ENCODE measurements around the gene TBXT. TPM values are rescaled to one million over a fixed set of nuclear protein-coding genes. Genes with fewer than 3 reads are reported as not detected.

Gene TBXT
- not detected for total RNA-seq

DNA sequence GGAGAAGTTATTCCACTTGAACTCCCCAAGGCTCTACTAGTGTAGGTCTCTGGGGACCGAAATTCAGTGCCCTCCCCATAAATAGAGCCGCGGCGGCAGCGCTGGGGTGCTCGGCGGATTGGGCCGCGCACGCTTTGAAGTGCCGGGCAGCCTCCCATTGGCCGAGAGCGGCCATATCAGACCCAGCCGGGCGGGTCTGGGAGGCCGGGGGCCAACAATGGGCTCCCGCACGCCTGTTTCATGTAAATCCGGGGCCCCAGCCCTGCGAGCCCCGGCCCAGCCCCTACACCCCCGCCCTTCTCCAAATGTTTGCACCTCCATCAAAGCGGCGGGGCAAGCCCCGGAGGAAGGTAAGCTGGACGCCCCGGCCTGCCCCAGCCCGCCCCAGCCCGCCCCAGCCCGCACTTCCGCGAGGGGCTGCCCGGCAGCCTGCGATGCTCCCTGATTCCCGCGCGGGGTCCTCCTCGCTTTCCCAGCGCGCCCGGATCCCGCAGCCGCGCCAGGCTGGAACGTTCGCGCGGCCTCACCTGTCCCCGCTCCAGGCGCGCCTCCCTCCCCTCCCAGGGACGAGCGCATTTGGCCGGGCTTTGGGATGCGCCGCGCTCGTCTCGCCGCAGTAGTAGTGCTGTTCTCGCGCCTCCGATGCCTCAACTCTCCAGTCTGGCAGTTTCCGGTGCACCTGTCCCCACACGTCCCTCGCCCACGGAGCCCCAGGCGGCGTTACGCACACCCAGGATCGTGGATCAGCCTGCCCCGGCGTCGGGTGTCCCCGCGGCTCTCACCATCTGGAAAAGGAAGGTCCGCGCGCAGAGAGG is at the start of gene TBXT:
Gene TBXT, minus strand, starts transcription at position 51 of the 815 bp plus-strand sequence. CDS start 260 bp downstream, outside the sequence.
- Mint-ChIP-seq H3K4me1 (ENCODE audit: low read depth) (peaks cover 13% of the 10 kb centered on the region), H3K36me3 (ENCODE audit: insufficient read depth in 2 of 2) (peaks cover 0 to 4% of the 10 kb centered on the region in 2 donors), H3K27me3 (ENCODE audit: low read depth) (peaks cover 64% of the 10 kb centered on the region), H3K27ac (peak within 1 kb of the TSS; percentile 34), H3K9me3 (no peaks in the 10 kb centered on the region), H3K4me3 (peak within 1 kb of the TSS; percentile 74 to 91)
- DNase-seq (peak in 1 of 2 donors; percentile 9), ATAC-seq (replicated peaks in 1 of 2) (peak; percentile 24 to 33)

DNA sequence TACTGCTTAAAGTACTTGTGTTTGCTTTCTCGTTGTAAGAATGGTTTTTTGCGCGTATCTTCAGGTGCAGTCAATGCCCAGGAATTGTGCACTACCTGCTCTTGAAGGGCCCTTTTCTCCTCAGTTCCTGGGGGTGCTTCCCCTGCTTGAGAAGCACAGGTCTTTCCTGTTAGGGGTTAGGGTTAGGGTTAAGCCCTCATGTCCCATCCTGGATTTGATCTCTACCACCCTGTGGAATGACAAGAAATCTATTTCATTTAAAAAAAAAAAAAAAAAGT is 39.6 kb upstream of the TBXT start:
- no peak for ATAC-seq (replicated peaks in 1 of 2)
- H3K4me1 Mint-ChIP-seq (ENCODE audit: low read depth): no peaks in the 10 kb centered on the region
- no peak for DNase-seq
- H3K27ac Mint-ChIP-seq: no peak overlapping the region
- no peaks in the 10 kb centered on the region for H3K9me3 Mint-ChIP-seq
- peaks cover 21% of the 10 kb centered on the region for H3K27me3 Mint-ChIP-seq (ENCODE audit: low read depth)
- H3K36me3 Mint-ChIP-seq (ENCODE audit: insufficient read depth in 2 of 2): peaks cover 2 to 3% of the 10 kb centered on the region in 2 donors
- no peak overlapping the region for H3K4me3 Mint-ChIP-seq

DNA sequence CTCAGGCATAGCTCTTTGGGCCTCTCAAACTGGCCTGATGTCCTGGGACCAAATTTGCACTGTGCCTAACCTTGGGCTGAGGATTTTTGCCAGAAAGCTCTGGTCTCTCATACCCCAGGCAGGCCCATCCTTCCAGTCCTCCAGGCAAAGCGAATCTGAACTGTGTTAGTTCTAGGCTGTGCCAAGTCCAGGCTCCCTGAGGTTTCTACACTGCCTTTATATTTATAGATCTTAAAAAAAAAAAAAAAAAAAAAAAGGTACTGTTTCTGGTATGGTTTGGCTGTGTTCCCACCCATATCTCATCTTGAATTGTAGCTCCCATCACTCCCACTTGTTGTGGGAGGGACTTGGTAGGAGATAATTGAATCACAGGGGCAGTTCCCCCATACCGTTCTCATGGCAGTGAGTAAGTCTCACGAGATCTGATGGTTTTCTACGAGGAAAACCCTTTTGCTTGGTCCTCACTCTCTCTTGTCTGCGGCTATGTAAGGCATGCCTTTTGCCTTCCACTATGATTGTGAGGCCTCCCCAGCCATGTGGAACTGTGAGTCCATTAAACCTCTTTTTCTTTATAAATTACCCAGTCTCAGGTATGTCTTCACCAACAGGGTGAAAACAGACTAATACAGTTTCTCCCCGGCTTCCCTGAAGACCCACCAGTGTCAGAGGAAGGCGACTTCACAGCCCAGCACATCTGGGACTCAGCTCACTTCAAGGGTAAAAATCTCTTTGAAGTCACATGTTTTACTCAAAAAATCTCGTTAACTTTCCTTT is 39.0 kb upstream of the TBXT start:
- peak; percentile 51 to 58 for ATAC-seq (replicated peaks in 1 of 2)
- Mint-ChIP-seq H3K4me1 (ENCODE audit: low read depth) (no peaks in the 10 kb centered on the region), H3K36me3 (ENCODE audit: insufficient read depth in 2 of 2) (peaks cover 2 to 3% of the 10 kb centered on the region in 2 donors), H3K9me3 (no peaks in the 10 kb centered on the region), H3K4me3 (peak overlapping the region in 1 of 2 donors; percentile 42), H3K27ac (no peak overlapping the region), H3K27me3 (ENCODE audit: low read depth) (peaks cover 21% of the 10 kb centered on the region)
- DNase-seq: no peak

GRCh38 chr6:166206066-166206465 is 38.4 kb upstream of the TBXT start:
- no peaks in the 10 kb centered on the region for H3K4me1 Mint-ChIP-seq (ENCODE audit: low read depth)
- no peak for DNase-seq
- peaks cover 21% of the 10 kb centered on the region for H3K27me3 Mint-ChIP-seq (ENCODE audit: low read depth)
- H3K4me3 Mint-ChIP-seq: no peak overlapping the region
- no peaks in the 10 kb centered on the region for H3K9me3 Mint-ChIP-seq
- ATAC-seq (replicated peaks in 1 of 2): no peak
- H3K36me3 Mint-ChIP-seq (ENCODE audit: insufficient read depth in 2 of 2): peaks cover under 1% of the 10 kb centered on the region in 2 donors
- H3K27ac Mint-ChIP-seq: no peak overlapping the region

DNA sequence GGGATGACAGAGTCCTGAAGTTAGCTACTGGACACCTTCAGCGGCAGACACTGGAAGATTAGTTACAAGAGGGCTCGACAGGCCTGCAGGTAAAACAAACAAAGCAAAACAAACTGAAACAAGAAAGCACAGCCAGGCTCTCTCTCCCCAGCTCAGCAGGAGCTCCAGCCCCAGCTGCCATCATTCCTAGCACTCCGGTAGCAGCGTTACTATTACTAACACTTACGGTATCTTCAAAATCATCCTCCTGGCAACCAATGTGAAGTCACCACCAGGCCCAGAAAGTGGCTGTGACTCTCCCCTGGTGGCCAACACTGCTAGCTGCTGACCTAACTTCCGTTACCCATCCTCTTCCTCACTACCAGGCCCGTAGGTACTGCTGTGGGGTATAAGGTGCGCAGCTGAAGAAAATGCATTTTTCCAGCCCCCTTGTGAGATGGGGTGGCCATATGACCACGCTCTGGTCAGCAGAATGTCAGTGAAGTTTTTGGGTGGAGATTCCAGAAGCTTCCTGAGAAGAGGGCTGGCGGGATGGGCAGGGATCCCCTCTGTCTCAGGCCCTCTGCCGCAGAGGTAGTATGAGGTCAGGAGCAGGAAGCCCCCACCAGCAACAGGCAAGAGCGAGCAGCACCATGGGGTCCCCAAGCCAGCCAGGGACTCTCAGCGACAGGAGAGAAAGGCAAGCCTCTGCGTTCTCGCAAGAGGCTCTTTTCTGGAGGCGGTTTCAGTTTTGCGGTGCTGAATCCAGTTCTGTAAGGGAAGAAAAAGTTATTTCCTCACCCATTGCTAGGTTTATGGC is 37.4 kb upstream of the TBXT start:
- H3K4me3 Mint-ChIP-seq: no peak overlapping the region

GRCh38 chr6:166203641-166204222 is 36.1 kb upstream of the TBXT start:
- H3K4me3 Mint-ChIP-seq: no peak overlapping the region
- H3K27ac Mint-ChIP-seq: no peak overlapping the region
- H3K36me3 Mint-ChIP-seq (ENCODE audit: insufficient read depth in 2 of 2): no peaks in the 10 kb centered on the region
- ATAC-seq (replicated peaks in 1 of 2) (no peak), DNase-seq (no peak)
- peaks cover 16% of the 10 kb centered on the region for H3K27me3 Mint-ChIP-seq (ENCODE audit: low read depth)
- no peaks in the 10 kb centered on the region for H3K4me1 Mint-ChIP-seq (ENCODE audit: low read depth)
- no peaks in the 10 kb centered on the region for H3K9me3 Mint-ChIP-seq

More for the DNA sequence above, 37.4 kb upstream of the TBXT start:
- H3K27ac Mint-ChIP-seq: no peak overlapping the region
- peaks cover 21% of the 10 kb centered on the region for H3K27me3 Mint-ChIP-seq (ENCODE audit: low read depth)
- no peaks in the 10 kb centered on the region for H3K9me3 Mint-ChIP-seq
- no peaks in the 10 kb centered on the region for H3K4me1 Mint-ChIP-seq (ENCODE audit: low read depth)
- ATAC-seq (replicated peaks in 1 of 2) (no peak), DNase-seq (no peak)
- no peaks in the 10 kb centered on the region for H3K36me3 Mint-ChIP-seq (ENCODE audit: insufficient read depth in 2 of 2)

DNA sequence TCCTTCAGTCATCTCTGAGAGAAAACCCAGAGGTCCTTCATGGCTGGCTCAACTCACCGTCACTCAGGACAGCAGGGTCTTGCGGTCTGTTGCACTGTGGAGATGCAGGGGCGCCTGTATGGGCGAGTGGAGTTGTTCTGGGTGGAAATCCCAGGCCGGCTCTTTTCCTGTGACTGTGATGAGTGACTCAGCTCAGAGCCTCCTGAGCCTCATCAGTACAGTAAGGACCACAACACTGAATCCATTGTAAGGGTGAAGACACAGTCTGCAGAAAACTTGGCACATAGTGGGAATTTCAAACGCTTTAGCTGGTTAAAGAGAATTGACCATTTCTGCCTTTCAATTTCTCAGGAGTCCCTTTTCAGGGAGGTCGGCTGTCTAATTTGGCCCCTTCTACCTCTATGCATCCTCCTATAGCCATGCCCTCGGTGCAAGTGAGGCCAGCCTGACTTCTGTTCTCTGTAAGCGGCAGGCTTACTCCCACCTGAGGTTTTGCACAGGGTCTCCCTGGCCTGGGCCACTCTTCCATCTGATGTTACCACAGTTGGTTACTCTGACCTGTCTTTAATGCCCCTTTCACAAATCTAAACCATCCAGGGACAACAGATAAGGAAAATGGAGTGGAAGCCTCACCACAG is 35.5 kb upstream of the TBXT start:
- Mint-ChIP-seq H3K9me3 (no peaks in the 10 kb centered on the region), H3K27ac (no peak overlapping the region), H3K4me3 (no peak overlapping the region), H3K4me1 (ENCODE audit: low read depth) (no peaks in the 10 kb centered on the region), H3K36me3 (ENCODE audit: insufficient read depth in 2 of 2) (no peaks in the 10 kb centered on the region), H3K27me3 (ENCODE audit: low read depth) (peaks cover 16% of the 10 kb centered on the region)
- ATAC-seq (replicated peaks in 1 of 2) (no peak), DNase-seq (no peak)

GRCh38 chr6:166202321-166202733 is 34.7 kb upstream of the TBXT start:
- ATAC-seq (replicated peaks in 1 of 2): no peak
- Mint-ChIP-seq H3K4me3 (no peak overlapping the region), H3K27me3 (ENCODE audit: low read depth) (peaks cover 17% of the 10 kb centered on the region), H3K9me3 (no peaks in the 10 kb centered on the region), H3K4me1 (ENCODE audit: low read depth) (no peaks in the 10 kb centered on the region), H3K27ac (no peak overlapping the region), H3K36me3 (ENCODE audit: insufficient read depth in 2 of 2) (no peaks in the 10 kb centered on the region)
- DNase-seq: no peak

DNA sequence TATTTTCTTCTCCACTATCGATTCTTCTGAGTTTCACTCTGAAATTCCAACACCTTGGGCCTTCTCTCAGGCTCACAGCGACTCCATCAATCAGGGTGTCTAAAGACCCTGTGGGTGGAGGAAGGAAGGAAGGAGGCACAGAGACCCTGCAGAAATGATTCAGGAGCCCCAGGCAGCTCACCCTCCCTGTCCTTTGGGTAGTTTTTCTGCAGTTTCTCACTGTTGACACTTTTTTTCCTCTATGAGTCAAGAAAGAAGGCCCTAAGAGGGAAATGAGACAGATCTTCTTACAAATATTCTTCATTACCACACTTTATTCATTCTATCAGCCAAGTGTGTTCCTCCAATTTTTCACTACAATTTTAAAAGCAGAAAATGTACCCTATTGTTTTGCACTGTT is 34.2 kb upstream of the TBXT start:
- H3K4me1 Mint-ChIP-seq (ENCODE audit: low read depth): no peaks in the 10 kb centered on the region
- DNase-seq: no peak
- no peak overlapping the region for H3K27ac Mint-ChIP-seq
- H3K9me3 Mint-ChIP-seq: no peaks in the 10 kb centered on the region
- H3K4me3 Mint-ChIP-seq: no peak overlapping the region
- H3K36me3 Mint-ChIP-seq (ENCODE audit: insufficient read depth in 2 of 2): no peaks in the 10 kb centered on the region
- H3K27me3 Mint-ChIP-seq (ENCODE audit: low read depth): peaks cover 17% of the 10 kb centered on the region
- no peak for ATAC-seq (replicated peaks in 1 of 2)

DNA sequence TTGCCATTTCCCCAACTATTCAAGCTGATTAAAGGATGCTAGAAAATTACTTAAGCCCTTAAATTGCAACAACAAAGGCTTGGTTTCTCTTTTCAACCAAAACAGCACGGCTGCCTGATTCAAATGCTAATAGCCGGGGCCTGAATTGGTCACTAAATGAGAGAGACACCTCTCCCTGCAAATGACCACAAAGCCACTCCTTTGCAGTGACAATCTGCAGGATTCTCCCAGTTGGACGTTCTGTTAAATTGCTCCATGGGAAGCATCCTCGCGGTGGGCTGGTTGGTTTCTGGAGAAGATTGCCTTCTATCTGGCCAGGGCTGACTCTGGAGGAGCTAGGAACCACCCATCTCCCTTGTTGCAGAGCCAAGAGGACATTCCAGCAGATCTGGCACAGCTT is 29.7 kb upstream of the TBXT start:
- H3K9me3 Mint-ChIP-seq: no peaks in the 10 kb centered on the region
- ATAC-seq (replicated peaks in 1 of 2) (no peak), DNase-seq (no peak)
- H3K4me1 Mint-ChIP-seq (ENCODE audit: low read depth): no peaks in the 10 kb centered on the region
- no peak overlapping the region for H3K27ac Mint-ChIP-seq
- peaks cover 11% of the 10 kb centered on the region for H3K27me3 Mint-ChIP-seq (ENCODE audit: low read depth)
- H3K4me3 Mint-ChIP-seq: no peak overlapping the region
- no peaks in the 10 kb centered on the region for H3K36me3 Mint-ChIP-seq (ENCODE audit: insufficient read depth in 2 of 2)

- H3K27ac Mint-ChIP-seq: no peak overlapping the region
- no peaks in the 10 kb centered on the region for H3K36me3 Mint-ChIP-seq (ENCODE audit: insufficient read depth in 2 of 2)
- peaks cover 11% of the 10 kb centered on the region for H3K27me3 Mint-ChIP-seq (ENCODE audit: low read depth)
- H3K9me3 Mint-ChIP-seq: no peaks in the 10 kb centered on the region
- ATAC-seq (replicated peaks in 1 of 2) (no peak), DNase-seq (no peak)
- H3K4me3 Mint-ChIP-seq: no peak overlapping the region
- H3K4me1 Mint-ChIP-seq (ENCODE audit: low read depth): no peaks in the 10 kb centered on the region
Measured at GRCh38 chr6:166195860-166196238, 28.2 kb upstream of the TBXT start.

DNA sequence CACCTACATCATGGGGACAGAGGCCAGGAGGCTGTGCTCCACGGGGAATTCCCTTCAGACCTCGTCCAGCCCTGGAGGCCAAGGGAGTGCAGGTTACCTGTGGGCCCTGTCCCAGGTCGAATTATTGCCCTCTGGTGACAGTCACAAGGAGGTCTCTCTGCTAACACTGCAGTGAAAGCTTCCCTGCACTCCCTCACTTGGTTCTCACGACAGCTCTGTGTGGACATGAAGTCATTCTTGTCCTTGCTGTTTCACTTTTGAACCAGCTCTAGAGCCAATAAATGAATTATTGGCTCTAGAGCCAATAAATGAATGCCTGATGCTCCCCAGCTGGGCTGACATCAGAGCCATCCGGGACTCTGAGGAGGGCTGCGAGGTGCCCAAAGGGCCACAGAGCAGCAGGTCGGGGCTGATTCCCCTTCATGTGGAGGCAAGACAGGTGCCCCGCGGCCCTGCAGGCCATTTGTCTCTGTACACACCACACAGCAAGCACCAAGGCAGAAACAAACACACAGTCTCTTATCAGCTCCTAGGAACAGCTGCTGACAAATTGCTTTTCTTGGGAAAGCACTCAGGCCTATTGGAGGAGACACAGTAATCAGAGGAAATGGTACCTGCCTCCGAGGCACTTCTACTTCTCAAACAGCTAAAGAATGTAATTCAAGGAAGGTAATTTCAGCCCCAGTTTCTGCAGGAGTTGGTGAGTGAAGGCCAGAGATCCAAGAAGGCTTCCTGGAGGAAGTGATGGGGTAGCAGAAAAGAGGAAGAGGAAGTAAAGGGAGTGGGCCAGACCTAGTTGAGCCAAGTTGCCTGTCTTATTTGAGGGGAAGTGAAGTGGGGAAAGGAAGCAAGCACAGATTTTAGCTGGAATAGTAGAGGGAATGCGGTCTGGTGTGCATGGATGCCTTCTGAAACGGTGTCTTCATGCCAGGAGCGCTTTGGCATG is 27.5 kb upstream of the TBXT start:
- DNase-seq (no peak), ATAC-seq (replicated peaks in 1 of 2) (no peak)
- Mint-ChIP-seq H3K9me3 (no peaks in the 10 kb centered on the region), H3K4me1 (ENCODE audit: low read depth) (no peaks in the 10 kb centered on the region), H3K4me3 (no peak overlapping the region), H3K27ac (no peak overlapping the region), H3K27me3 (ENCODE audit: low read depth) (peaks cover 11% of the 10 kb centered on the region), H3K36me3 (ENCODE audit: insufficient read depth in 2 of 2) (no peaks in the 10 kb centered on the region)

All from activated T-cell treated with anti-CD3 and anti-CD28 coated beads, Interleukin-2, amount 50 U/mL, for 72 hours (primary cell).